NT2/D1 (cell line): Measurements from ENCODE around the gene RND1.

ENCODE experiments used
- YY1 ChIP-seq: IDR thresholded peaks from 2 replicates; pipeline ENCODE4 v1.6.1; 2011; ENCODE audit not compliant: insufficient read length, insufficient read depth
- ZNF274 ChIP-seq: IDR thresholded peaks from 2 replicates; pipeline ENCODE4 v1.6.1; 2011; ENCODE audit warnings: mild to moderate bottlenecking, low read depth, low read length

DNA sequence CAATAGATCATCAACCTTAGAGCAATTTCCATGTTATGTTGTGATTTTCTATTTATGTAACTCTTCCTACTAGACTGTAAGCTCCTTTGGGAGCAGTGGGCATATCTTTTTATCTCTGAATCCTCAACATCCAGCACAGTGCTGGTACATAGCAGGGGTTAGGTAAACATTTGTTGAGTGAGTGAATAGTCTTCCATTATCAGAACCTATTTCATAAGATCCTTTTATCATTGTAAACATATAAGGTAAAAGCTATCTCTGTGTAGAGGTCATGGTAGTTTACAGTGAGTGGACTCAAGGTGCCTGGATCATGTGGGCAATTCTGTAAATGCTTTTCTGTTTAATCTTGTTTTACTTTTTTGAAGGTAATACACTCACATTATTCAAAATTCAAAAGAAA, 44.5 kb upstream of the RND1 start:
- TF ChIP-seq YY1: no peak
- TF ChIP-seq ZNF274: no peak
